SK-N-SH (cell line): ENCODE data around the gene RBM17. TPM values are rescaled to one million over a fixed set of nuclear protein-coding genes. Genes with fewer than 3 reads are reported as not detected.

Experiments used
- CTCF ChIA-PET: fragments of 300-600, 350-600 bp; formaldehyde crosslinking; extraction: SDS; loops from one replicate; lab custom pipeline; 2021; lab: Yijun Ruan, JAX
- POLR2A ChIA-PET: fragments of 350-600 bp; sonication (Branson Sonifier 250); formaldehyde crosslinking; extraction: SDS; loops from one replicate; lab custom pipeline; 2020; ENCODE audit warnings: antibody characterized with exemption, inconsistent platforms; lab: Yijun Ruan, JAX
- DNase-seq: peaks from one replicate; pipeline ENCODE4 v3.0.0; 2012
- H2AFZ ChIP-seq: fragments of 200-600 bp; sonication (generic); 2 replicates; pipeline ENCODE4 v1.8.1; 2016; ENCODE audit warnings: antibody characterized with exemption, mild to moderate bottlenecking, low read depth
- H3F3A ChIP-seq: fragments of 200-600 bp; sonication (generic); replicated peaks from 2 replicates; pipeline ENCODE3; 2016; ENCODE audit warnings: antibody characterized with exemption, mild to moderate bottlenecking; ENCODE audit not compliant: insufficient read depth
- H3K27ac ChIP-seq, 2 experiments: fragments of 200-500 bp in 1 of 2; fragments of 200-600 bp in 1 of 2; sonication (Bioruptor generic) in 1 of 2; sonication (generic), shearing (Covaris generic) in 1 of 2; 2 replicates each; pipeline versions ENCODE4 v1.5.1 to v1.6.1; 2014 to 2016; ENCODE audit warnings: low read depth in 2 of 2, inconsistent platforms in 1 of 2, low read length in 1 of 2, mild to moderate bottlenecking in 1 of 2, mixed read lengths in 1 of 2
- H3K27me3 ChIP-seq: fragments of 200-600 bp; sonication (generic), shearing (Covaris generic); 2 replicates; pipeline ENCODE4 v1.6.1; 2016; ENCODE audit warnings: mixed run types; ENCODE audit not compliant: insufficient read depth
- H3K36me3 ChIP-seq, 2 experiments: fragments of 200-500 bp in 1 of 2; fragments of 200-600 bp in 1 of 2; sonication (Bioruptor generic) in 1 of 2; sonication (generic) in 1 of 2; replicated peaks in 1 of 2; 2 replicates each; pipeline versions ENCODE3 to v1.5.1; 2014 to 2016; ENCODE audit warnings: low read length in 1 of 2, mild to moderate bottlenecking in 1 of 2; ENCODE audit not compliant: insufficient read depth in 2 of 2, control insufficient read depth in 1 of 2
- H3K4me1 ChIP-seq, 2 experiments: fragments of 200-500 bp in 1 of 2; fragments of 200-600 bp in 1 of 2; sonication (Bioruptor generic) in 1 of 2; sonication (generic), shearing (Covaris generic) in 1 of 2; 2 replicates each; pipeline versions ENCODE4 v1.5.1 to v1.6.1; 2014 to 2016; ENCODE audit warnings: low read depth in 1 of 2, low read length in 1 of 2, mixed run types in 1 of 2; ENCODE audit not compliant: insufficient read depth in 2 of 2, control insufficient read depth in 1 of 2
- H3K4me2 ChIP-seq: fragments of 200-600 bp; sonication (generic), shearing (Covaris generic); 2 replicates; pipeline ENCODE4 v1.6.1; 2017; ENCODE audit warnings: mixed run types
- H3K4me3 ChIP-seq, 2 experiments: fragments of 200-500 bp in 1 of 2; fragments of 200-600 bp in 1 of 2; sonication (Bioruptor generic) in 1 of 2; sonication (generic), shearing (Covaris generic) in 1 of 2; 2 replicates each; pipeline versions ENCODE4 v1.5.1 to v1.8.1; 2014 to 2016; ENCODE audit warnings: low read depth in 2 of 2, inconsistent platforms in 1 of 2, low read length in 1 of 2, mild to moderate bottlenecking in 1 of 2, mixed read lengths in 1 of 2, moderate library complexity in 1 of 2
- H3K79me2 ChIP-seq: fragments of 200-600 bp; sonication (generic); 2 replicates; pipeline ENCODE4 v1.8.1; 2017; ENCODE audit warnings: mild to moderate bottlenecking; ENCODE audit not compliant: insufficient read depth
- H3K9ac ChIP-seq: fragments of 200-600 bp; sonication (generic); 2 replicates; pipeline ENCODE4 v1.6.1; 2017; ENCODE audit warnings: mixed run types
- H3K9me2 ChIP-seq: fragments of 200-600 bp; sonication (generic); 2 replicates; pipeline ENCODE4 v1.6.1; 2017; ENCODE audit warnings: mixed run types
- H3K9me3 ChIP-seq: fragments of 200-600 bp; sonication (generic); 2 replicates; pipeline ENCODE4 v1.6.1; 2017; ENCODE audit warnings: mixed run types, mild to moderate bottlenecking, moderate library complexity
- H4K20me1 ChIP-seq: fragments of 200-600 bp; sonication (generic); 2 replicates; pipeline ENCODE4 v1.6.1; 2017; ENCODE audit warnings: mild to moderate bottlenecking, mixed run types; ENCODE audit not compliant: insufficient read depth
- CHD2 ChIP-seq: fragments of 150-350 bp; IDR thresholded peaks from 2 replicates; pipeline ENCODE4 v1.6.1; 2018; ENCODE audit warnings: low read length; ENCODE audit not compliant: partially characterized antibody
- EP300 ChIP-seq, 2 experiments: IDR thresholded peaks; 2 replicates each; pipeline versions ENCODE4 v1.4.0 to v1.6.1; 2012; ENCODE audit warnings: borderline replicate concordance in 1 of 2, low read depth in 1 of 2, low read length in 1 of 2
- FOXM1 ChIP-seq: IDR thresholded peaks from 2 replicates; pipeline ENCODE4 v1.4.0; 2012; ENCODE audit warnings: low read depth, mild to moderate bottlenecking
- GABPA ChIP-seq: IDR thresholded peaks from 2 replicates; pipeline ENCODE4 v1.4.0; 2012; ENCODE audit warnings: low read depth, mild to moderate bottlenecking
- GATA2 ChIP-seq: sonication (generic); formaldehyde crosslinking; IDR thresholded peaks from 2 replicates; pipeline ENCODE4 v1.5.0; 2020; ENCODE audit warnings: mild to moderate bottlenecking, missing genetic modification reagents
- MEF2A ChIP-seq: IDR thresholded peaks from 2 replicates; pipeline ENCODE4 v1.4.0; 2012; ENCODE audit warnings: low read depth, borderline replicate concordance
- NFIC ChIP-seq: IDR thresholded peaks from 2 replicates; pipeline ENCODE4 v1.4.0; 2012; ENCODE audit warnings: borderline replicate concordance
- NRF1 ChIP-seq: IDR thresholded peaks from 2 replicates; pipeline ENCODE4 v1.6.1; 2012; ENCODE audit warnings: low read depth, mild to moderate bottlenecking, low read length
- RAD21 ChIP-seq: IDR thresholded peaks from 2 replicates; pipeline ENCODE4 v1.6.1; 2012; ENCODE audit warnings: mild to moderate bottlenecking, low read length
- RCOR1 ChIP-seq: fragments of 150-350 bp; IDR thresholded peaks from 2 replicates; pipeline ENCODE4 v1.6.1; 2017; ENCODE audit warnings: antibody characterized with exemption, low read length
- RXRA ChIP-seq: IDR thresholded peaks from 2 replicates; pipeline ENCODE4 v1.4.0; 2012; ENCODE audit warnings: low read depth, mild to moderate bottlenecking, borderline replicate concordance
- SIN3A ChIP-seq: IDR thresholded peaks from 2 replicates; pipeline ENCODE4 v1.6.1; 2012; ENCODE audit warnings: low read depth, mild to moderate bottlenecking, low read length, moderate library complexity, borderline replicate concordance
- SMC3 ChIP-seq: IDR thresholded peaks from 2 replicates; pipeline ENCODE4 v1.6.1; 2012; ENCODE audit warnings: low read depth, low read length, improper control_type of control experiment
- TAF1 ChIP-seq: IDR thresholded peaks from 2 replicates; pipeline ENCODE4 v1.6.1; 2012; ENCODE audit warnings: low read depth, mild to moderate bottlenecking, low read length, moderate library complexity, borderline replicate concordance
- TCF12 ChIP-seq: IDR thresholded peaks from 2 replicates; pipeline ENCODE4 v1.4.0; 2012
- TEAD4 ChIP-seq: IDR thresholded peaks from 2 replicates; pipeline ENCODE4 v1.4.0; 2012; ENCODE audit warnings: mild to moderate bottlenecking, borderline replicate concordance; ENCODE audit not compliant: insufficient read depth
- YY1 ChIP-seq: IDR thresholded peaks from 2 replicates; pipeline ENCODE4 v1.4.0; 2012; ENCODE audit warnings: low read depth, mild to moderate bottlenecking
- WGBS: methylation state at CpG from one replicate; pipeline ENCODE4 v1.1.6; 2017; ENCODE audit warnings: low lambda C conversion rate; 5-methylcytosine and 5-hydroxymethylcytosine counted together
- polyA plus RNA-seq, 3 experiments: library from polyadenylated mRNA; depleted of rRNA; stranded (reverse); fragments of >200 nt; gene quantifications; 2 replicates each; pipeline ENCODE4 v1.2.3, GENCODE V29; 2012
- TF ChIP-seq, protein P1 (sequence below): IDR thresholded peaks from 2 replicates; pipeline ENCODE4 v1.4.0; 2012; ENCODE audit warnings: low read depth, borderline replicate concordance

The RBM17 gene
- polyA plus RNA-seq, 1 of the 3 experiments (the other 2 are of a cell fraction): 32.6 TPM

DNA sequence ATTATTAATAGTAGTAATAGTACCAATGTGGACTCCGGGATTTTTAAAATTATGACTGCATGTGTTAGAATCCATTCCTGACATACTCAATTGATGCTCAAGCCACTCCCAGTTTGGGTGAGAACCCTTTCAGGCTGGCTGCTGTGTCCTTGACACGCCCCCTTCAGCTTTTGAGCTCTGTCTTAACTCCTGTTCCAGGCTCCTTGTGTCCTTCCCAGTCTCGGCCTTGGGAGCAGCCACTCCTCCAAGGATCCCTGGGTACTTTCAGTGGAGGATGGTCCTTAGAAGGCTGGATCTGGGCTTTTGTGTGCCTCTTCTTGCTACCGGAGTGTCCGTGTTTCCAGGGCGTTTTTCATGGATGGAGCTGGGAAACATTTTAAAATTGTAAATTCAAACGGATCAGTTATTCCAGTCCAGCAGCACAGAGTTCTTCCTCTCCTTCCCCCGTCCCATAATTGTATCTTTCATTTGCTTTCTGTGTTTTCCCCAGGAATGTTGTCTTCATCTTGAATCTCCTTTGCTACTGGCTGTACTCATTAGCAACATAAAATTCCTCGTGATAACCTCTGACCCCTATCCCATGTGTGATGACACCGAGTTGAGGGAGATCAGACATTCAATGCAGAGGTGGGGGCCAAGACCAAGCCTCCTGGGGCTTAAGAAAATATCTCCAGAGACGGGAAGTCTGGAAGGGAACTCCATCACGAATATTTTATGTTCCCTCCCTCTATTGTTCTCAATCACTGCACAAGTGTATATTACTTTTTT lies 73.9 kb downstream of the RBM17 start:
- H2AFZ ChIP-seq: peak overlapping the region; percentile 55; the same call in 1 of the 2 replicates
- H3K9ac ChIP-seq: no peak overlapping the region
- DNase-seq: no peak
- POLR2A ChIA-PET: interaction anchor here (1.3 kb wide), 1 partner anchor 40 kb away, joined by 5 read pairs; the partner anchor contains the start of gene PFKFB3
- no peak overlapping the region for H3K4me3 ChIP-seq
- no peaks in the 10 kb centered on the region for H3K9me2 ChIP-seq
- H3K36me3 ChIP-seq: no peaks in the 10 kb centered on the region
- 89% methylated on average over 12 of the region's 12 CpGs for WGBS
- TF ChIP-seq RCOR1: no peak
- TF ChIP-seq RAD21: no peak
- TF ChIP-seq MEF2A: no peak
- TF ChIP-seq YY1: no peak
- TF ChIP-seq, protein P1, sequence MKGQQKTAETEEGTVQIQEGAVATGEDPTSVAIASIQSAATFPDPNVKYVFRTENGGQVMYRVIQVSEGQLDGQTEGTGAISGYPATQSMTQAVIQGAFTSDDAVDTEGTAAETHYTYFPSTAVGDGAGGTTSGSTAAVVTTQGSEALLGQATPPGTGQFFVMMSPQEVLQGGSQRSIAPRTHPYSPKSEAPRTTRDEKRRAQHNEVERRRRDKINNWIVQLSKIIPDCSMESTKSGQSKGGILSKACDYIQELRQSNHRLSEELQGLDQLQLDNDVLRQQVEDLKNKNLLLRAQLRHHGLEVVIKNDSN: no peak
- TF ChIP-seq EP300 (IDR thresholded peaks at IDR 0.05; ENCODE audit: borderline replicate concordance in 1 of 2, low read depth in 1 of 2, low read length in 1 of 2): no peak
- TF ChIP-seq TCF12: no peak
- no peak for TF ChIP-seq CHD2
- TF ChIP-seq NRF1: no peak
- no peak for TF ChIP-seq RXRA
- TF ChIP-seq FOXM1: no peak
- no peak for TF ChIP-seq GATA2 (CRISPR knock-in tag)
- no peak for TF ChIP-seq SMC3
- TF ChIP-seq SIN3A: no peak
- no peak for TF ChIP-seq TAF1
- no peak for TF ChIP-seq NFIC
- no peak for TF ChIP-seq GABPA
- TF ChIP-seq TEAD4: no peak
- no peak overlapping the region; a peak in 1 of 4 replicates for H3K27ac ChIP-seq
- CTCF ChIA-PET: interaction anchor here (1.0 to 2.5 kb wide), 5 partner anchors 10 to 239 kb away, joined by 3 to 10 read pairs (median 4); partner anchors contain the start of gene PFKFB3
- peaks cover 6 to 7% of the 10 kb centered on the region in 2 experiments; a peak in 2 of 4 replicates for H3K4me1 ChIP-seq
- no peaks in the 10 kb centered on the region for H4K20me1 ChIP-seq
- H3F3A ChIP-seq: peaks cover 3% of the 10 kb centered on the region
- H3K4me2 ChIP-seq: no peak overlapping the region
- H3K9me3 ChIP-seq: no peaks in the 10 kb centered on the region
- peaks cover 25% of the 10 kb centered on the region; the same call in 1 of the 2 replicates for H3K79me2 ChIP-seq
- no peaks in the 10 kb centered on the region for H3K27me3 ChIP-seq
